IMR-90 (cell line): ENCODE measurements around the gene EFCC1.

Experiments used
- BHLHE40 ChIP-seq: fragments of 150-350 bp; IDR thresholded peaks from 2 replicates; pipeline ENCODE4 v1.6.1; 2016; ENCODE audit warnings: mild to moderate bottlenecking, low read depth, low read length
- CEBPB ChIP-seq: IDR thresholded peaks from 2 replicates; pipeline ENCODE4 v1.6.1; 2012; ENCODE audit warnings: low read depth, low read length, improper control_type of control experiment
- CHD1 ChIP-seq: IDR thresholded peaks from 2 replicates; pipeline ENCODE4 v1.6.1; 2012; ENCODE audit warnings: low read depth, low read length, improper control_type of control experiment
- CTCF ChIP-seq: conservative IDR thresholded peaks from 2 replicates; pipeline ENCODE4 v1.5.1; 2012; ENCODE audit warnings: mild to moderate bottlenecking, low read depth, low read length, improper control_type of control experiment
- FOS ChIP-seq: fragments of 150-350 bp; IDR thresholded peaks from 2 replicates; pipeline ENCODE4 v1.6.1; 2016; ENCODE audit warnings: low read depth, low read length
- MAFK ChIP-seq: IDR thresholded peaks from 2 replicates; pipeline ENCODE4 v1.6.1; 2012; ENCODE audit warnings: low read depth, low read length, improper control_type of control experiment
- MAZ ChIP-seq: IDR thresholded peaks from 2 replicates; pipeline ENCODE4 v1.6.1; 2012; ENCODE audit warnings: low read depth, mild to moderate bottlenecking, low read length, improper control_type of control experiment, moderate library complexity, borderline replicate concordance
- MXI1 ChIP-seq: IDR thresholded peaks from 2 replicates; pipeline ENCODE4 v1.6.1; 2012; ENCODE audit warnings: low read depth, mild to moderate bottlenecking, low read length, moderate library complexity, borderline replicate concordance
- POLR2A ChIP-seq: IDR thresholded peaks from 2 replicates; pipeline ENCODE4 v1.6.1; 2012; ENCODE audit warnings: mild to moderate bottlenecking, low read depth, low read length
- RAD21 ChIP-seq: IDR thresholded peaks from 2 replicates; pipeline ENCODE4 v1.6.1; 2012; ENCODE audit warnings: low read length, improper control_type of control experiment
- RCOR1 ChIP-seq: IDR thresholded peaks from 2 replicates; pipeline ENCODE4 v1.6.1; 2012; ENCODE audit warnings: mild to moderate bottlenecking, low read length, improper control_type of control experiment; ENCODE audit not compliant: insufficient replicate concordance
- RFX5 ChIP-seq: IDR thresholded peaks from 2 replicates; pipeline ENCODE4 v1.8.0; 2012; ENCODE audit warnings: low read depth, mild to moderate bottlenecking, low read length, moderate library complexity
- SMC3 ChIP-seq: fragments of 150-350 bp; IDR thresholded peaks from 2 replicates; pipeline ENCODE4 v1.6.1; 2016; ENCODE audit warnings: low read depth, mild to moderate bottlenecking, antibody characterized with exemption, low read length, moderate library complexity
- USF2 ChIP-seq: fragments of 150-350 bp; IDR thresholded peaks from 2 replicates; pipeline ENCODE4 v1.6.1; 2017; ENCODE audit warnings: mild to moderate bottlenecking, antibody characterized with exemption, low read length, low read depth

GRCh38 chr3:129052675-129053074, 51.6 kb downstream of the EFCC1 start:
- no peak for TF ChIP-seq CTCF
- TF ChIP-seq BHLHE40: no peak
- TF ChIP-seq POLR2A: no peak
- no peak for TF ChIP-seq RAD21
- TF ChIP-seq MAZ: no peak
- TF ChIP-seq MXI1: no peak
- TF ChIP-seq FOS: no peak
- TF ChIP-seq CHD1: no peak
- no peak for TF ChIP-seq RFX5
- TF ChIP-seq SMC3: no peak
- TF ChIP-seq RCOR1: no peak
- no peak for TF ChIP-seq CEBPB
- no peak for TF ChIP-seq USF2
- TF ChIP-seq MAFK: no peak
